ENCODE data around the gene KIFC1.
"Not testable (repeated sequence)": the region's sequence is repeated elsewhere in the genome, so short reads cannot be mapped to it uniquely, and the experiment has no call there.

The KIFC1 gene

GRCh38 chr6:33356295-33356694, 35.3 kb upstream of the KIFC1 start:
- in situ Hi-C loops (cut with MboI; ENCODE audit: low pct_unique_long_range_greater_than_20kb, low sequenced_read_pairs, unreplicated experiment) = no loop called here
- DNase-seq (ENCODE audit: low spot score) = no peak
- TF ChIP-seq, protein P1, sequence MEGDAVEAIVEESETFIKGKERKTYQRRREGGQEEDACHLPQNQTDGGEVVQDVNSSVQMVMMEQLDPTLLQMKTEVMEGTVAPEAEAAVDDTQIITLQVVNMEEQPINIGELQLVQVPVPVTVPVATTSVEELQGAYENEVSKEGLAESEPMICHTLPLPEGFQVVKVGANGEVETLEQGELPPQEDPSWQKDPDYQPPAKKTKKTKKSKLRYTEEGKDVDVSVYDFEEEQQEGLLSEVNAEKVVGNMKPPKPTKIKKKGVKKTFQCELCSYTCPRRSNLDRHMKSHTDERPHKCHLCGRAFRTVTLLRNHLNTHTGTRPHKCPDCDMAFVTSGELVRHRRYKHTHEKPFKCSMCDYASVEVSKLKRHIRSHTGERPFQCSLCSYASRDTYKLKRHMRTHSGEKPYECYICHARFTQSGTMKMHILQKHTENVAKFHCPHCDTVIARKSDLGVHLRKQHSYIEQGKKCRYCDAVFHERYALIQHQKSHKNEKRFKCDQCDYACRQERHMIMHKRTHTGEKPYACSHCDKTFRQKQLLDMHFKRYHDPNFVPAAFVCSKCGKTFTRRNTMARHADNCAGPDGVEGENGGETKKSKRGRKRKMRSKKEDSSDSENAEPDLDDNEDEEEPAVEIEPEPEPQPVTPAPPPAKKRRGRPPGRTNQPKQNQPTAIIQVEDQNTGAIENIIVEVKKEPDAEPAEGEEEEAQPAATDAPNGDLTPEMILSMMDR (IDR thresholded peaks at IDR 0.05; ENCODE audit: extremely low read depth, insufficient read depth, missing control alignments) = no peak

DNA sequence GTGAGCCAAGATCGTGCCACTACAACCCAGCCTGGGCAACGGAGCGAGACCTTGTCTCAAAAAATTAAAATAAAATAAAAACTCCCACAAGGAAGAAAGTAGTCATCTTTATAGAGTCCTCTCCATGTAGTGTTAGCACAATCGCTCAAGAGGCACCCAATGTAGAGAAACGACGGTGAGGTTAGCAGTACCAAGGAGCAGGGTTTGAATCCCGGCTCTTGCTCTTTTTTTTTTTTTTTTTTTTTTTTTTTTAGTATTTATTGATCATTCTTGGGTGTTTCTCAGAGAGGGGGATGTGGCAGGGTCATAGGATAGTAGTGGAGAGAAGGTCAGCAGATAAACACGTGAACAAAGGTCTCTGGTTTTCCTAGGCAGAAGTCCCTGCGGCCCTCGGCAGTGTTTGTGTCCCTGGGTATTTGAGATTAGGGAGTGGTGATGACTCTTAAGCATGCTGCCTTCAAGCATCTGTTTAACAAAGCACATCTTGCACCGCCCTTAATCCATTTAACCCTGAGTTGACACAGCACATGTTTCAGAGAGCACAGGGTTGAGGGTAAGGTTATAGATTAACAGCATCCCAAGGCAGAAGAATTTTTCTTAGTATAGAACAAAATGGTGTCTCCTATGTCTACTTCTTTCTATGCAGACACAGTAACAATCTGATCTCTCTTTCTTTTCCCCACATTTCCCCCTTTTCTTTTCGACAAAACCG, 34.3 kb upstream of the KIFC1 start:
- in situ Hi-C loops (cut with MboI; ENCODE audit: low pct_unique_long_range_greater_than_20kb, low sequenced_read_pairs, unreplicated experiment); DNase-seq (ENCODE audit: low spot score): not testable (repeated sequence)

DNA sequence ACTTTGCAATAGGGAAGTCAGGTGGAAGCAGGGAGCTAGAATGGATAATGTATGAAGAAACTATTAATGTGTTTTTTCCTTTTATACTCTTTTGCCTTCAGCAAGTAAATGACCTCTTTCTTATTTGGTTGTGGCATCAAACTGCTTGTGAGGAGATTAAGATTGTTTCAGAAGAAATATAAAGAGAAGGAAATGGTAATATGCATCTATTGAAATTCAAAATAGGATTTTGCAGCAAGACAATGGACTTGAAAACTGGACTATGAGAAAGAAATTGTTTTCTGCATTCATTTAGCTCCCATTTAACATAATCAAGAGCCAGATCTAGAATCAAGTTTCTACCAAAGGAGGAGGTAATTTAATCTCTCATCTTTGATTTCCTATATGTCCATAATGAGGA, 32.3 kb upstream of the KIFC1 start:
- TF ChIP-seq, protein P1 (IDR thresholded peaks at IDR 0.05; ENCODE audit: extremely low read depth, insufficient read depth, missing control alignments) = no peak
- DNase-seq (ENCODE audit: low spot score) = no peak
- in situ Hi-C loops (cut with MboI; ENCODE audit: low pct_unique_long_range_greater_than_20kb, low sequenced_read_pairs, unreplicated experiment) = no loop called here

DNA sequence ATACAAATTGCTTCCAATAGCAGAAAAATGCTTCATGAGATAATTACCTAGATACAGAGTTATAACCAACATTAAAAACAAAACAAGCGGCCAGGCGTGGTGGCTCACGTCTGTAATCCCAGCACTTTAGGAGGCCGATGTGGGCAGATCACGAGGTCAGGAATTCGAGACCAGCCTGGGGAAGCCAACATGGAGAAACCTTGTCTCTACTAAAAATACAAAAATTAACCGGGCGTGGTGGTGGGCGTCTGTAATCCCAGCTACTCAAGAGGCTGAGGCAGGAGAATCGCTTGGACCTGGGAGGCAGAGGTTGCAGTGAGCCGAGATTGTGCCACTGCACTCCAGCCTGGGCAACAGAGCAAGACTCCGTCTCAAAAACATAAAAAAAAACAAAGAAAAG, 28.1 kb upstream of the KIFC1 start:
- in situ Hi-C loops (cut with MboI; ENCODE audit: low pct_unique_long_range_greater_than_20kb, low sequenced_read_pairs, unreplicated experiment) = not testable (repeated sequence)

GRCh38 chr6:33364475-33365205, 27.0 kb upstream of the KIFC1 start:
- in situ Hi-C loops (cut with MboI; ENCODE audit: low pct_unique_long_range_greater_than_20kb, low sequenced_read_pairs, unreplicated experiment); DNase-seq (ENCODE audit: low spot score): not testable (repeated sequence)

More for the DNA sequence above, 28.1 kb upstream of the KIFC1 start:
- not testable (repeated sequence) for DNase-seq (ENCODE audit: low spot score)

DNA sequence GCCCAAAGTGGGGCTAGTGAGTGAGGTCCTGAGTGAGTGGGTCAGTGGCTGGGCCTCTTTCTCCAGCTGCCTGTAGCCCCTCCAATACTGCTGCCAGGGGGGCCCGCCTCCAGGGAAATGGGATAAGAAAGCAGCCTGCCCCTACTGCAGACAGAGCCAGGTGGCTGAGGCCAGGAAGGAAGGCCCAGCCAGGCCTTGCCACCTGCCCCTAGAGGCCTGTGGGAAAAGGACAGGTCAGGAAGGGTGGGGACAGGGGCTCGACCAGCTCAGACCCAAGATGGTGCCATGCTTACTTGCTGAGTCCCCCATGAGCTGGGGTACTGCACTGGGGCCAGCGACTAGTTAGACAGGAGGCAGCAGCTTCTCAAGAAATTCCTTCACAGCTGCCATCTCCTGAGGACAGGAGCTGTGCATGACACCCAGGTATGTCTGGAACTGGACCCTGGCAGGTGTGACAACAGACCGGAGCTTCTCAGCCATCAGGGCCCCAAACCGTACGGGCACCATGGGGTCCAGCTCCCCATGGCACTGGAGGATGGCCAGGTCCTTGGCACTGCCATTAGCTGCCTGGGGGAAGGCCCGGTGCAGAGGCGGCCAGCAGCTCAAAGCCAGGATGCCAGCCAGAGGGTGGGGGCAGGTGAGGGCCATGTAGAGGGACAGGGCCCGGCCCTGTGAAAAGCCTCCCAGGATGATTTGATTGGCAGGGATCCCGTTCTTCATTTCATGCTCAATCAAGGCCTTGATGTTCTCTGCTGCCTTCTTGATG, 26.2 kb upstream of the KIFC1 start:
- DNase-seq (ENCODE audit: low spot score); in situ Hi-C loops (cut with MboI; ENCODE audit: low pct_unique_long_range_greater_than_20kb, low sequenced_read_pairs, unreplicated experiment): not testable (repeated sequence)

- no peak for DNase-seq (ENCODE audit: low spot score)
- TF ChIP-seq, protein P1 (IDR thresholded peaks at IDR 0.05; ENCODE audit: extremely low read depth, insufficient read depth, missing control alignments) = no peak
- in situ Hi-C loops (cut with MboI; ENCODE audit: low pct_unique_long_range_greater_than_20kb, low sequenced_read_pairs, unreplicated experiment) = no loop called here
These were observed 24.5 kb upstream of the KIFC1 start for GRCh38 chr6:33367009-33367714.

- in situ Hi-C loops (cut with MboI; ENCODE audit: low pct_unique_long_range_greater_than_20kb, low sequenced_read_pairs, unreplicated experiment); DNase-seq (ENCODE audit: low spot score): not testable (repeated sequence)
These were observed 24.0 kb upstream of the KIFC1 start for GRCh38 chr6:33367715-33368025.

DNA sequence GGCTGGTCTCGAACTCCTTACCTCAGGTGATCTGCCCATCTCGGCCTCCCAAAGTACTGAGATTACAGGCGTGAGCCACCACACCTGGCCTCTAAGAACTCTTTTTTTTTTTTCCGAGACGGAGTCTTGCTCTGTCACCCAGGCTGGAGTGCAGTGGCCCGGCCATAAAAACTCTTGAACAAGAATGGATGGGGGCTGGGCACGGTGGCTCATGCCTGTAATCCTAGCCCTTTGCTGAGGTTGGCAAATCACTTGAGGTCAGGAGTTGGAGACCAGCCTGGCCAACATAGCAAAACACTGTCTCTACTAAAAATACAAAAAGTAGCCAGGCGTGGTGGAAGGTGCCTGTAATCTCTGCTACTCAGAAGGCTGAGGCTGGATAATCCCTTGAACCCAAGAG, 19.7 kb upstream of the KIFC1 start:
- DNase-seq (ENCODE audit: low spot score); in situ Hi-C loops (cut with MboI; ENCODE audit: low pct_unique_long_range_greater_than_20kb, low sequenced_read_pairs, unreplicated experiment): not testable (repeated sequence)
